GM10248 (cell line): ENCODE results near the gene TECR.

Experiments
- CTCF ChIA-PET: fragments of 300-600 bp; sonication (Branson Sonifier 250); formaldehyde crosslinking; extraction: SDS; loops from one replicate; lab custom pipeline; 2021; ENCODE audit warnings: antibody characterized with exemption; lab: Yijun Ruan, JAX
- POLR2A ChIA-PET: fragments of 350-650 bp; sonication (Branson Sonifier 250); formaldehyde crosslinking; extraction: SDS; loops from one replicate; lab custom pipeline; 2020; ENCODE audit warnings: antibody characterized with exemption; lab: Yijun Ruan, JAX
- DNase-seq: peaks from one replicate; pipeline ENCODE4 v3.0.0; 2012; ENCODE audit errors: extremely low spot score
- TF ChIP-seq, protein P1 (sequence below): IDR thresholded peaks from 2 replicates; pipeline ENCODE4 v1.5.1; 2012; ENCODE audit warnings: mild to moderate bottlenecking, low read depth; ENCODE audit errors: extremely low read depth, missing control alignments, control extremely low read depth

TECR gene

DNA sequence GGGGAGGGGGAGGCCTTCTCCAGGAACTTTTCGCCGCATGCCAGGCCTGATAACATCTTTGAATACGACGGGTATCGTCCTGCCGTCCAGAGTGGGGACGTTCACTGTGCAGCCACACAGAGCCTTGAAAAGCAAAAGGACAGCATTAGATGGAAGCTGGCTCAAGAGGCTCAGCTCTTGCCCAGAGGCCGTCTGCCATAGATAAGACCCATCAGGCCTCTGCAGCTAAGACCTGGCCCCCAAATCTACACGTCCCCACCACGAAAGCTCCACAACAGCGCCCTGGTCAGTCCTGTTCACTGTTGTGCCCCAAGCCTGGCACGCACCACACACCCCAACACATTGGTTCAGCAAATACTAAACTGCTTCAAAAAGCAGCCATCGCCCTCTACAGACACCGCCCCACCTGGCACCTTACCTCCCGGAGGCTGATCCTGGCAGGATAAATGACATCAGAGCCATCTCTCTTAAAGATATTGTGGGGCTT lies 13.3 kb upstream of the TECR start:
- ChIA-PET CTCF (interaction anchor here (2.0 kb wide), 1 partner anchor 9 kb away, joined by 8 read pairs; no protein-coding TSS in a partner anchor), POLR2A (interaction anchor here (0.5 to 0.6 kb wide), 2 partner anchors 57 to 356 kb away, joined by 3 read pairs; no protein-coding TSS in a partner anchor)
- TF ChIP-seq, protein P1, sequence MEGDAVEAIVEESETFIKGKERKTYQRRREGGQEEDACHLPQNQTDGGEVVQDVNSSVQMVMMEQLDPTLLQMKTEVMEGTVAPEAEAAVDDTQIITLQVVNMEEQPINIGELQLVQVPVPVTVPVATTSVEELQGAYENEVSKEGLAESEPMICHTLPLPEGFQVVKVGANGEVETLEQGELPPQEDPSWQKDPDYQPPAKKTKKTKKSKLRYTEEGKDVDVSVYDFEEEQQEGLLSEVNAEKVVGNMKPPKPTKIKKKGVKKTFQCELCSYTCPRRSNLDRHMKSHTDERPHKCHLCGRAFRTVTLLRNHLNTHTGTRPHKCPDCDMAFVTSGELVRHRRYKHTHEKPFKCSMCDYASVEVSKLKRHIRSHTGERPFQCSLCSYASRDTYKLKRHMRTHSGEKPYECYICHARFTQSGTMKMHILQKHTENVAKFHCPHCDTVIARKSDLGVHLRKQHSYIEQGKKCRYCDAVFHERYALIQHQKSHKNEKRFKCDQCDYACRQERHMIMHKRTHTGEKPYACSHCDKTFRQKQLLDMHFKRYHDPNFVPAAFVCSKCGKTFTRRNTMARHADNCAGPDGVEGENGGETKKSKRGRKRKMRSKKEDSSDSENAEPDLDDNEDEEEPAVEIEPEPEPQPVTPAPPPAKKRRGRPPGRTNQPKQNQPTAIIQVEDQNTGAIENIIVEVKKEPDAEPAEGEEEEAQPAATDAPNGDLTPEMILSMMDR, result no peak

DNA sequence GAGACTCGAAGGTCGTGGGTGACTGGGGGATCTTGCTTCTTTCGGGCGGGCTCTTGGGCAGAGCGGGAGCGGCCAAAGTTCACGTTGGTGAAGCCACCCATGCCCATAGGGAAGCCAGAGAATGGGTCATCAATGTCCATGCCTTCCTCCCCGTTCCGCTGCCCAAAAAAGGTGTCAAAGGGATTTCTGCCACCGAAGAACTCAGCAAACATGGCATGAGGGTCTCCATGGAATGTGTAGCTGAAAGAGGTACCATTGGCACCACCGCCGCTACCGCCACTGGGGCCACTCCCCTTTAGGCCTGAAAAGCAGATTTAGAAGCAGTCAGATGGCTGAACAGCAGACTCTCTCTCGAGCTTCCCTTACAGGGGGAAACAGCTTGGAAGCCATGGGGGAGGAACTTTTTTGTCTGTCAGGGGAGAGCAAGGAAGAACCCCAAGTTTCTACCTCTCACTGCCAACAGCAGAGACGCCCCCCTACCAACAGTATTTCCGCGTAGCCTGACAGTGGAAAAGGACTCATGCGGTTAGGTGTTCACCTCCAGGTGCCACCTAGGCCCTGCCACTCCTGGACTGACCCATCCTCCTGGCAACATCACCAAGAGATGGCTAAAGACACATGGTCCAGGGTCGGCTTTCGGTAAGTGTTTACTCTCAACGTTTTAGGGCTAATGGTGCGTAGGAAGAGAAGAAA lies 12.5 kb upstream of the TECR start:
- ChIA-PET POLR2A (interaction anchor here (0.6 to 1.6 kb wide), 6 partner anchors 23 to 481 kb away, joined by 3 to 6 read pairs (median 4); no protein-coding TSS in a partner anchor), CTCF (interaction anchor here (2.0 kb wide), 2 partner anchors 10 to 11 kb away, joined by 8 to 10 read pairs; no protein-coding TSS in a partner anchor)
- DNase-seq, result no peak
- TF ChIP-seq, protein P1, result no peak

More for the DNA sequence above, 13.3 kb upstream of the TECR start:
- DNase-seq, result no peak

DNA sequence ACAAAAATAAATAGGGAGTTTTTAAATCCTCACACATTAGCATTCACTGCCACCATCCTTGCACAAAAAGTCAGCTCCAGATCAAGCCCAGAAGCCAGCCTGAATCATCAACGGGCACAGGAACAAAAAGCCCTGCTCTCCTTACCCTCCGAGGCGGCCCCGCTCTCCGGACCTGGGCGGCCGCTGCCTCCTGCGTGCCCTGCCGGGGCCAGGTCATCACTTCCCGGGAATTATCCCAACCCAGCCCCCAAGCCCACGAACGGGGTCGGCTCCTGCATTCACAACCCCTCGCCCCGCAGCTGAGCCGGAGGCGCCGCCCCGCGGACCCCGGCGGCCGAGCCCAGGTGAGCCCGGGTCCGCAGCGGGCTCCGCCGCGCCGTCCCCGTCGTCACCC lies 12.0 kb upstream of the TECR start:
- POLR2A ChIA-PET, result interaction anchor here (0.6 to 1.6 kb wide), 10 partner anchors 8 to 482 kb away, joined by 3 to 6 read pairs (median 4); no protein-coding TSS in a partner anchor
- CTCF ChIA-PET, result interaction anchor here (0.9 to 2.0 kb wide), 4 partner anchors 11 to 57 kb away, joined by 3 to 10 read pairs (median 7); no protein-coding TSS in a partner anchor
- DNase-seq, result no peak
- TF ChIP-seq, protein P1, result no peak

DNA sequence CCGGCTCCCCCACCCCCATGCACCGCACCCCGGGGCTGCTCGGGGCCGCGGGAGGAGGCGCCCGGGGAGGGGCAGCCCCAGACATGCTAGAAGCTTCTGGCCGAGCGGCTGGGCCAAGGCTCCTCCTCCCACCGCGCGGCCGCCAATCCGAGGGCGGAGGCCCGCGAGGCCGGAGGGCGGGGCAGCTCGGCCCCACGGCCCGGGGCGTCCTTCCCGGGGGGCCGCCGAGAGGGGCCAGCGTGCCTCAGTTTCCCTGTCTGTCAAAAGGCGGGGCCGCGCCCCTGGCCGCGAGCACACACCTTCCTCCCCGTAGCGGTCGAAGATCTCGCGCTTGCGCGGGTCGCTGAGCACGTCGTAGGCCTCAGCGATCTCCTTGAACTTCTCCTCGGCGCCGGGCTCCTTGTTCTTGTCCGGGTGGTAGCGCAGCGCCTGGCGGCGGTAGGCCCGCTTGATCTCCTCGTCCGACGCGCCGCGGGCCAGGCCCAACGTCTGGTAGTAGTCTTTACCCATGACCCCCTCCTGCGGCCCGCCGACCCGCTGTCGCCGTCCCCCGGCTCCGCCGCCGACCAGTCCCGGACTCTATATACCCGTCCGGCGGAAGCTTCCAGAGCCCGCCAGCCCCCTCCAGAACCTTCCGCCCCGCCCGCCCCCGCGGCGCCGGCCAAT lies 11.4 kb upstream of the TECR start, which contains the start of gene DNAJB1:
Gene DNAJB1, minus strand, starts transcription at position 558 of the 666 bp plus-strand sequence. Its CDS starts 48 bp downstream, at position 510.
- POLR2A ChIA-PET, result interaction anchor here (0.5 to 1.6 kb wide), 19 partner anchors 8 to 1382 kb away, joined by 3 to 9 read pairs (median 4); no protein-coding TSS in a partner anchor
- TF ChIP-seq, protein P1, result no peak
- CTCF ChIA-PET, result interaction anchor here (0.9 to 2.0 kb wide), 7 partner anchors 10 to 56 kb away, joined by 3 to 10 read pairs (median 6); no protein-coding TSS in a partner anchor
- peak; percentile 93 for DNase-seq

DNA sequence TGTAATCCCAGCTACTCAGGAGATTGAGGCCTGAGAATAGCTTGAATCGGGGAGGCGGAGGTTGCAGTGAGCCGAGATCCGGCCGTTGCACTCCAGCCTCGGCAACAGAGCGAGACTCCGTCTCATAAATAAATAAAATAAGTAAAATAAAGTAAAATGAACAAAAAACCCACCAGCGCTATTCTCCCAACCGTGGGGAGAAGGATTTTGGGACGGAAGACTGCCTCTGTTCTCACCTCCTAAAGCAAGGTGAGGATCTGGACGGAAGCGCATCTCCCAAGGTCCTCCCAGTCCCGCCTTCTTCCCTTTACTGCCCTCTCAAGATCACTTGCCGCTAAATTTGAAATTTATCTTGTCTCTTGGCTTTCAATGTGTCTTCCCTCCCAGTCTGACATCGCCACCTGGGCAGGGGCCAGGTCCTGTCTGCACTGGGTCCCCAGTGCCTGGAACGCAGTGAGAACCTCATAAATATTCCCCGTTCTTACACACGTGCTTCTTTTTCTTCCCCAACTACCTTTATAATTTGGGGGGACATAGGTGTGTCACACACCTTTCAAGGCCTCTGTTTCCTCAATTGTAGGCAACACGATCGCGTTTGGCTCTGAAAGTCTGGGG lies 10.0 kb upstream of the TECR start:
- ChIA-PET POLR2A (interaction anchor here (1.6 kb wide), 1 partner anchor 9 kb away, joined by 9 read pairs; no protein-coding TSS in a partner anchor), CTCF (interaction anchor here (1.9 kb wide), 1 partner anchor 15 kb away, joined by 7 read pairs; no protein-coding TSS in a partner anchor)
- TF ChIP-seq, protein P1, result no peak
- DNase-seq, result no peak
